ENCODE data around the gene BAK1.
A peak's percentile ranks its signal among the peaks of the same experiment; 100 is the strongest.
"Not testable (repeated sequence)": the region's sequence is repeated elsewhere in the genome, so short reads cannot be mapped to it uniquely, and the experiment has no call there.

Gene BAK1

DNA sequence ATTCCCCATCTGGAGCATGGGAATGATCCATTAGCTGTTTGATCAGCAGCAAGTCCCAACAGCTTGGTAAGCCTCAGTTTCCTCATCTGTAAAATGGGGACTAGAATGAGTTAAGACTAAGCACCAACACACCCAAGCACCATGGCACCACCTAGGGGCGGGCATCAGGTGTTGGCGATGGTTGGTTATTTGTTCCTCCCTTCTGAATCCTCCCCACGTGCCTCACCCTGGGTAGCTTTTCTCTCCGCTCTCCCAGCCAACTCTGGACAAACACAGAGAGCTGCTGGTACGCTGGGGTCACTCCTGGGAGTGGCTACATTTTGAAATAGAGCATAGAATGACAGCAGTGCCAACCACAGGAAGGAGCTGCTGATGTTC, 27.7 kb upstream of the BAK1 start:
- DNase-seq (ENCODE audit: low spot score) = no peak

- DNase-seq (ENCODE audit: low spot score) = no peak
These were observed 27.2 kb upstream of the BAK1 start for GRCh38 chr6:33607126-33607783.

GRCh38 chr6:33606642-33607041, 26.6 kb upstream of the BAK1 start:
- DNase-seq (ENCODE audit: low spot score) = no peak

GRCh38 chr6:33604941-33605854, 25.1 kb upstream of the BAK1 start:
- DNase-seq (ENCODE audit: low spot score) = no peak

GRCh38 chr6:33602180-33602579, 22.1 kb upstream of the BAK1 start:
- no peak for DNase-seq (ENCODE audit: low spot score)

GRCh38 chr6:33600761-33601160, 20.7 kb upstream of the BAK1 start:
- no peak for DNase-seq (ENCODE audit: low spot score)

DNA sequence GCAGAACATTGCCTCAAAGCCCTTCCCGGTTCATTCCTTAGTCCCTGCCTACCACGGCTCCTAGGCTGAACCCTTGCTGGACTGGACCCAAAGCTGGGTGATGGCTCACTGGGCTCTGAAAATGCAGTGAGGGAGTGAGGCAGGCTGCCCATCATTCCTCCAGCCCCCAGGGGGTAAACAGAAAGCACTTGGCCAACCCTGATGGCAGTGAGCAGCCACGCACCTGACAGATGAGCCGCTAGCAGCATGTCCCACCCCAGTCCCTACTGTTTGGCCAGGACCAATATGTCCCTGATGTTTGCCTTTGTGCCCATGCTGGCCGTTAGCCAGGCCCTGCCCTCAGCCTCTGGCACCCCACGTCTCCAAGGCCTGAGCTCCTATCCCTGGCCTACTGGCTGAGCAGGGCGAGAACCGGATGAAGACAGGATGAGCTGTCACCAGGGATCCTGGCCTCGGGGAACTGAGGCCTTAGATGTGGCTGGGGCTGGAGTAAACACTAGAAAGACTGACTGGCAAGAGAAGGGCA, 19.4 kb upstream of the BAK1 start:
- no peak for DNase-seq (ENCODE audit: low spot score)

DNA sequence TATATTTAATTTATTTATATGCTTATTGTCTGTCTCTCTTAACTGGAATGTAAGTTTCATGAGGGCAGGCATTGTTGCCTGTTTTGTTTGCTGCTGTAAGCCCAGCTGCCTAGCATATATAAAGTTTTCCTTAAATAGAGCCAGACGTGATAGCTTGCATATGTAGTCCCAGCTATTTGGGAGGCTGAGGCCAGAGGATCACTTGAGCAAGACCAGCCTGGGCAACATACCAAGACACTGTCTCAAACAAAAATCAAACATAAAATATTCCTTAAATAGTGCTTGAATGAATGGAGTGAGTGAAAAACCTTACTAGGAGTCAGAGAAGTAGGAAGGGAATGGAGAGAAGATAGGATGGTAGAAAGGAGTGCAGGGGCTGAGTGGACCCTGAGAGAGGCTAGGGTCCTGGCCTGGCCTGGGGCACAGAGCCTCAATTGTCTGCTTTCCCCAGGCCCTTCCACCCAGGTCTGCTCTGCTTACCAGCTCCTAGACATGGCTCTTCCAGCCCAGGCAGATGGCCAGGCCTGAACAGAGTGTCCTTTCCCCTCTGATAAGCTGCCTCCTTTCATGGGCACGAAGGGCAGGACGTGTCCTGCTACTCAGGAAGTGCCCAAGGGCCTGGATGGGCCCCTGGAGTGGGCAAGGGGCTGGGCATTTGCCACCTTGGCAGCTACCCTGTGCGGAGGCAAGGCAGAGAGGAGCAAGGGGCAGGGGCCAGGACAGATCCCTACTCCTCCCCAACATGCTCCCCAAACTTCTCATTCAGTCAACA, 17.7 kb upstream of the BAK1 start:
- no peak for DNase-seq (ENCODE audit: low spot score)

DNA sequence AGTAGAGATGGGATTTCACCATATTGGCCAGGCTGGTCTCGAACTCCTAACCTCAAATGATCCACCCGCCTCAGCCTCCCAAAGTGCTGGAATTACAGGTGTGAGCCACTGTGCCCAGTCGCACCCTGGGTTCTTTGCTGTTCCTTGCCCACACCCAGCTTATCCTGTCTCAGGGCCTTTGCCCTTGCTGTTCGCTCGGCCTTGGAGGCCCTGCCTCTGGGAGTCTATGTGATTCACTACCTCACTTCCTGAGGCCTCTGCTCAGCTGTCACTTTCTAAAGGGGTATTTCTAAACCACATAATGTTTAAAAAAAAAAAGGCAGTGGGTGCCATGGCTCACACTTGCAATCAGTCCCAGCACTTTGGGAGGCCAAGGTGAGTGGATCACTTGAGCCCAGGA, 16.8 kb upstream of the BAK1 start:
- DNase-seq (ENCODE audit: low spot score) = not testable (repeated sequence)

DNA sequence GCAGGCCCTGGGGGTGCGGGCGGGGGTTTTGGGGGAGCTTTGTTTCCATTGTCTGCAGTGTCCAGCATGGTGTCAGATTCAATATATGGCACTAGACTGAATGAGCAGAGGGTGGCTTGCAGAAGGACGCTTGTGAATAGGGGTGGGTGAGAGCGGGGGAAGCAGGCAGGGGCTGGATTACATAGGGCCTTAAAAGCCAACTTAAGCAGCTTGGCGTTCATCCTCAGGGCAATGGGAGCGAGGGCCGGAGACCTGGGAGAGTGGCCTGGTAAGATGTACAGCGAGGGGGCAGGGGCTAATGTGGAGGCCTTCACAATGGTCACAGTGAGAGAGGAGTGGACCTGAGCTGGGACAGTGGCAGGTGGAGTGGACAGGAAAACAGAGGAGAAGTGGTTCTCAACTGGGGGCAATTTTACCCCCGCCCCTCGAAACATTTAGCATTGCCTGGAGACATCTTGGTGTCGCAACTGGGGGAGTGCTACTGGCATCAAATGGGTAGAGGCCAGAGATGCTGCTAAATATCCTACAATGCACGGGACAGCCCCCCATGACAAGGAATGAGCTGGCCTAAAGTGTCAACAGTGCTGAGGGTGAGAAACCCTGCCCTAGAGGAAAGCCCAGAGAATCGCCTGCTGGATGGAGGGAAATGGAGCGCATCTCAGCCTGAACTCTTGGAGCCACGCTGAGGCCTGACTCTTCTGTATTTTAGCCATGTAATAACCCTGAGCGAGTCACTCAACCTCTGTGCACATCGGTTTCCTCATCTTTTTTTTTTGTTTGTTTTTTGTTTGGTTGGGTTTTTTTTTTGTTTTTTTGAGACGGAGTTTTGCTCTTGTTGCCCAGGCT, 15.1 kb upstream of the BAK1 start:
- no peak for DNase-seq (ENCODE audit: low spot score)

GRCh38 chr6:33593414-33593727, 13.3 kb upstream of the BAK1 start:
- DNase-seq (ENCODE audit: low spot score) = no peak

- DNase-seq (ENCODE audit: low spot score) = no peak
These were observed 12.7 kb upstream of the BAK1 start for GRCh38 chr6:33592595-33593413.

GRCh38 chr6:33592280-33592594, 12.2 kb upstream of the BAK1 start:
- no peak for DNase-seq (ENCODE audit: low spot score)

DNA sequence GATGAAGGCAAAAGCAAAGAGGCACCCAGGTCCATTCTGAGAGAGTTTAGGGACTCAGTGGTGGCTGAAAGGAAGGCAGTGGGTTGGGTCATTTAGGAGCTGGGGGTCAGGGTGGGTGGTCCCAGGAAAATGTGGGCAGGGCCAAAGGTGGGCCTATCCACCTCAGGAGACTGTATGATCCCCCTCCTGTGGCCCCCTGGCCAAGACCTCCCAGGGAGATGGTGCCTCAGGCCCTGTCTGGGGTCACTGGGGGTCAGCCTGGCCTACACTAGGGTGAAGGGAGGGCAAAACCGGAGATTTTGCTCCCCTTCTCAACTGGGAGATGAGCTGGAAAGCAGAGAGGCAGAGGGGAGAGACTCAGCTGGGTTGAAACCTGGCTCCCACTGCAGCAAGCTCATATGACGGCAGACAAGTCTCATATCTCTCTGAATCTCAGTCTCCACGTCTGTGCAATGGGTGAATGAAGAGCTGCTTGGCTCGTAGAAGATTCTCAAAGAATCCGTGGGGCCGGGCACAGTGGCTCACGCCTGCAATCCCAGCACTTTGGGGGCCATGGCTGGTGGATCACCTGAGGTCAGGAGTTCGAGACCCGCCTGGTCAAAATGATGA, 11.5 kb upstream of the BAK1 start:
- DNase-seq (ENCODE audit: low spot score) = no peak

- DNase-seq (ENCODE audit: low spot score) = no peak
These were observed 10.6 kb upstream of the BAK1 start for GRCh38 chr6:33590531-33591198.

GRCh38 chr6:33589731-33590530, 9.9 kb upstream of the BAK1 start:
- peak; percentile 79 for DNase-seq (ENCODE audit: low spot score)

GRCh38 chr6:33589392-33589730, 9.3 kb upstream of the BAK1 start:
- DNase-seq (ENCODE audit: low spot score) = no peak

DNA sequence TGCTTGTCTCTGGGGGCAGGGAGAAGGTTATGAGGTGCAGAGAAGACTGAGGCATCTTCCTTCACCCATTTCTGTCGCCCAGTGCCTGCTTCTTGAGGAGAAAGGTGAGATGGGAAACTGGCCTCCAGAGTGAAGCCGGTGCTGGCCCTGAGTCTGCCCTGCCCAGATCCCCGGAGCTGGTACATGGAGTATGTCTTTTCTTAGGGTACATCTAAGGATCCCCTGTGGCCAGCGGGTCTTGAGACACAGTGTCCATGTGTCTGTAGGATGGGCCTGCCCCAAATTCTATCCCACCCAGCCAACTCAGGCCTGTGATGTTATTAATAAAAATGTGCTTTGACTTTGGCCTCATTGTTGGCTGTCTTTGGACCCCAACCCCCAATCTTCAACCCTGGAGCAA, 8.8 kb upstream of the BAK1 start:
- no peak for DNase-seq (ENCODE audit: low spot score)

DNA sequence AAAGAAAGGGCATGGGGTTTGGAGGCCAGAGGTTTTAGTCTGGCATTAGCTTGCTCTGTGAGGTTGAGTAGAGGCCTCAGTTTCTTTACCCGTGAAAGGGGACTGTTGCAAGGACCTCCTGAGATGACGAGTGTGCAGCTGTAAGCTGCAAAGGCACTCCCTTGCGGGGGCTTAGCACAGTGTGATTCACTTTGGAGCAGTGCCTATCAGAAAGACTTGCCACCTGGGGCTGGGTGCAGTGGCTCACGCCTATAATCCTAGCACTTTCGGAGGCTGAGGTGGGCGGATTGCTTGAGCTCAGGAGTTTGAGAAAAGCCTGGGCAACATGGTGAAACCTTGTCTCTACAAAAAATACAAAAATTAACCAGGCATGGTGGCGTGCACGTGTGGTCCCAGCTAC, 7.5 kb upstream of the BAK1 start:
- DNase-seq (ENCODE audit: low spot score) = no peak
